HG03565 (cell line): Measurements from ENCODE around the gene HS6ST1.
"Not testable (repeated sequence)": the region's sequence is repeated elsewhere in the genome, so short reads cannot be mapped to it uniquely, and the experiment has no call there.

Experiments
- ATAC-seq: cut with Tn5 transposase; IDR thresholded peaks from one replicate; pipeline ENCODE4 v1.9.1; 2021; ENCODE audit warnings: mild to moderate bottlenecking, moderate library complexity; ENCODE audit not compliant: unreplicated experiment

Gene HS6ST1

GRCh38 chr2:128269990-128270671 lies 48.5 kb downstream of the HS6ST1 start:
- ATAC-seq, result no peak

- no peak for ATAC-seq
Observed at GRCh38 chr2:128269063-128269989, 49.3 kb downstream of the HS6ST1 start.

- ATAC-seq, result not testable (repeated sequence)
Observed at GRCh38 chr2:128268611-128269010, 50.1 kb downstream of the HS6ST1 start.

GRCh38 chr2:128268145-128268544 lies 50.5 kb downstream of the HS6ST1 start:
- ATAC-seq, result not testable (repeated sequence)

- not testable (repeated sequence) for ATAC-seq
Observed at GRCh38 chr2:128267649-128268048, 51.0 kb downstream of the HS6ST1 start.

GRCh38 chr2:128267197-128267596 lies 51.5 kb downstream of the HS6ST1 start:
- not testable (repeated sequence) for ATAC-seq

GRCh38 chr2:128266463-128266862 lies 52.2 kb downstream of the HS6ST1 start:
- not testable (repeated sequence) for ATAC-seq

- not testable (repeated sequence) for ATAC-seq
Observed at GRCh38 chr2:128265608-128265993, 53.1 kb downstream of the HS6ST1 start.

- no peak for ATAC-seq
Observed at GRCh38 chr2:128264881-128265607, 53.6 kb downstream of the HS6ST1 start.

- ATAC-seq, result no peak
Observed at GRCh38 chr2:128263902-128264331, 54.8 kb downstream of the HS6ST1 start.

- ATAC-seq, result no peak
Observed at GRCh38 chr2:128262315-128263253, 56.1 kb downstream of the HS6ST1 start.

- no peak for ATAC-seq
Observed at GRCh38 chr2:128261245-128262128, 57.2 kb downstream of the HS6ST1 start.

- no peak for ATAC-seq
Observed at GRCh38 chr2:128260239-128261138, 58.2 kb downstream of the HS6ST1 start.

- ATAC-seq, result no peak
Observed at GRCh38 chr2:128259585-128259984, 59.1 kb downstream of the HS6ST1 start.

- ATAC-seq, result no peak
Observed at GRCh38 chr2:128258218-128258617, 60.5 kb downstream of the HS6ST1 start.

- no peak for ATAC-seq
Observed at GRCh38 chr2:128252501-128252900, 66.2 kb downstream of the HS6ST1 start.

- not testable (repeated sequence) for ATAC-seq
Observed at GRCh38 chr2:128252086-128252485, 66.6 kb downstream of the HS6ST1 start.
